ENCODE measurements around the gene ZNF133.

DNA sequence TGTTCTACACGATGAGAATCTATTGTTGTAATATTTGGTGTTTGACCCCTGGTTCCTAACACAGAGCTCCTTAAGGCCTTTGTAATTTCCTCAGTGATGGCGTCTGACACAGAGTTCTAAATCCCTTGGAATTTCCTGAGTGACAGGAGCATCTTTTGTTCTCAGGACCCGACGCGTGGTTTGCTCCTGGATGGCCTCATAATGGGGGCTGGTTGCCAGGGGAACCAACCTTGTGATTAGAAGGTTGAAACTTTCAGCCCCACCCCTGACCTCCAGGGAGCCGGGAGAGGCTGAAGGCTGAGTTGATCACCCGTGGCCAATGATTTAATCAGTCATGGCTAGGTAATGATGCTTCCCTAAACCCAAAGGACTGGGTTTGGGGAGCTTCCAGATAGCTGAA lies 20.5 kb upstream of the ZNF133 start:
- no peak for TF ChIP-seq CTCF (IDR thresholded peaks at IDR 0.05; ENCODE audit: extremely low read depth in 1 of 2, insufficient read depth in 1 of 2, low read depth in 1 of 2, low read length in 2 of 2)
- no peak for TF ChIP-seq FOS (IDR thresholded peaks at IDR 0.05; ENCODE audit: borderline replicate concordance, insufficient read depth, low read length)
- TF ChIP-seq POLR2AphosphoS5 (IDR thresholded peaks at IDR 0.05; ENCODE audit: insufficient read depth, low read depth, low read length): no peak

Measured in endothelial cell of umbilical vein (primary cell).